NCI-H345 treated with DMSO at 0.1 percent for 48 hours (cell line): ENCODE data around the gene CDH4.

Source experiments
- DNase-seq: peaks from one replicate; lab custom pipeline; 2025; ENCODE audit not compliant: unreplicated experiment; lab: John Stamatoyannopoulos, UW

Gene CDH4

GRCh38 chr20:61755971-61756845, 504.1 kb downstream of the CDH4 start:
- no peak for DNase-seq

GRCh38 chr20:61756966-61757677, 505.1 kb downstream of the CDH4 start:
- DNase-seq: no peak

- DNase-seq: no peak
These were observed 505.9 kb downstream of the CDH4 start for GRCh38 chr20:61757678-61758563.

GRCh38 chr20:61758564-61759200, 506.6 kb downstream of the CDH4 start:
- no peak for DNase-seq

GRCh38 chr20:61759286-61760065, 507.4 kb downstream of the CDH4 start:
- no peak for DNase-seq

GRCh38 chr20:61760321-61760720, 508.3 kb downstream of the CDH4 start:
- DNase-seq: no peak

DNA sequence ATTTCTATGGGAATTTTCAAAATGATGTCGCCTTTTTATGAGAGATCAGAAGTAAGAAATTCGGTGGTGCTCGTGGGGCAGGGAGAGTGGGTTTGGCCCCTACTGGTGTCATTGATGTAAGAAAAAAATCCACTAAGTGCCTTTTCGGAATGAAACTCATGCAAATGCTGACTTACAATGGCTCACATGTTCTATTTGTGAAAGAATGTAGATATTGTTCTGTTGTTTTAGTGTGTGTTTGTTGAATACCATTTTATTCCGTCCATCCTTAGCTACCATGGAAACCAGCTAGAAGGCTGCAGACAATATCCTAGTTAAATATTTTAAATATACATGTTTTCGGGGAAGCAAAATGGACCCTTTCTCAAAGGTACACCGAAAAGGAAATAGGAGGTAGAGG, 508.7 kb downstream of the CDH4 start:
- no peak for DNase-seq

- no peak for DNase-seq
These were observed 509.5 kb downstream of the CDH4 start for GRCh38 chr20:61761453-61762166.

DNA sequence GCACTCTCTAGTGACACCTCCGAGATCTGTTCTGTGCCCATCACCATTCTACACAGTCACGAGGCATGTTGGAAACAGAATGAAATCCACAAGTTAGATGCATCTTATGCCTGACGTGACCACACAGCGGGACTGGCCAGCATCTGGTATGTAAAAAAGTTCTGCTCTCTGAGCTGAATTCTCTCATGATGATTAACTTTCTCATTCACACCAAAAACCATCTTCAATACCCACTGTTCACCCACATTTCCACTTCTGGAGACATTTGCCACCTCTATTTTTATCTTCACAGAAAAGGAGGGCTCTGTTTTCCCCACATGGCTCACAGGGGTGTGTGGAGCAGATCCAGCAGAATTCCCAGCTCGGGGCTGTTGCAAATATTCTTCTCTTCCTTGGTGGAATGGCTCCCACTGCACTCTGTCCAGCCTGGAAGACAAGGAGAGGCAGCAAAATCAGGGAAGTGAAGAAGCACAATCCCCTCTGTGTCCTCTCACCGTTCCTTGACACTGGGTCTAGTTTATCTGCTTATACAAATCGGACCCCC, 510.2 kb downstream of the CDH4 start:
- DNase-seq: no peak

DNA sequence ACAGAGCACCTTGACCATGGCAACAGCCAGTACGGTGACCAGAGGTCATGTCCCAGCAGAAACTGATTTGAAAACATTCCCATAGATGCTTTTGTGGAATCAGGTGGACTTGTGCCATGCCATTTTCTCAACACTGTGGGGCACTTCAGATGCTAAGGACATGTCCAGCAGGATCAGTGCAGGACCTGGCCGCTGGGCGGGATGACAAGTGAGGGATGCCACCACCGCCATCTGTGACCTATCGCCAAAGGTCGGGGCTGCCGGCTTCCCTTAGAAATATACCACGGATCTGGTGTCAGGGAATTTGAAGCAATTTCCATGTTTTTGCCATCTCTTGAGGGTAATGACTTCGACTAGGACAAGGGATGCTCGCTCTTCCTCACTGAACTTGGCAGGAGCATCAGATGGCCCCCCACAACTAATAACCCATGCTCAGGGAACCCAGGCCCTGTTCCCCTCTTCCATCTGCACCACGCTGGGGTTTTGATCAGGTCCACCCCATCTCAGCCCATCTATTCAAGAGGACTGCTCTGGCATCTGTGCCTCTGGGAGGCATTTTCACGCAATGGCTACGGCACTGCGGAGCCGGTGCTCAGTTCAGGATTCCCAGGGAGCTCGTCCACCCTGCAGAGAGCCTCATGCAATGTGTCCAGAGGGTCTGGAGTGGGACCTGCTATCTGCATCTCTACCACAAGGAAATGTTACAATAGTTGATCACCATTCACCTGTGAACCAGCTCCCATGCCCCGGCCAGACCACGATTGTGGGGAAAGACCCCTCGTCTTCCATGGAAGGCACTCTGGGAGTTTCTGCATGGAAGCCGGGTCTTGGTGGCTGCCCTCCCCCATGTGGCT, 511.1 kb downstream of the CDH4 start:
- no peak for DNase-seq

DNA sequence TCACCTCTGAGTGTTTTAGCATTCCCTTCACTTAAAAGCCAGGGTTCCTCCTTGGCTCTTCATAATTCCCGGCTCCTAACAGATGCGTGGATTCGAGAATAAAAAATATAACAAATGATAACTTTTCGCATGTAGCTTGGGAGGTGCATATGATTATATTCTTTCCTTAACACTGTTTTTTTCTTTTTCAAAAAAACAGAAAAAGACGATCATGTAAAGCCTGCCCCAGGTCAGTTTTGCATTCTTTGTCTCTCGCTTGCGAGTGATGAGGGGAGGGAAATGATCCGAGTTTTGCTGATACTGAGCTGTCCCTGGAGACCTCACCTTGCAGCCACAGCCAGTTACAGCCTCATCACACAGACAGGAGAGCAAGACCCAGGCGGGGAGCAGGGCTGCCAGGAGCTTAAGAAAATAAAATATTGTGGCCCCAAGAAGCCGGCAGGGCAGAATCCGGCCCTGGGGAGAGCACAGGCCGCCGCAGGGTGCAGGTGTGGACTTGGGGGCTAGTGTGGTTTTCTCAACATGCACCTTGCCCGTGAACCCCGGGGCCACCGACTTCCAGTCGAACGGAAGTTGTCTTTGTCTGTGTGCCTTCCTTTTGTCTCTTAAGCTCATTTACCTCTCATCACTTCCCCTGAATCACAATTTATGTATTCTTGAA, 511.8 kb downstream of the CDH4 start:
- DNase-seq: no peak

GRCh38 chr20:61764471-61765025, 512.5 kb downstream of the CDH4 start:
- DNase-seq: no peak

DNA sequence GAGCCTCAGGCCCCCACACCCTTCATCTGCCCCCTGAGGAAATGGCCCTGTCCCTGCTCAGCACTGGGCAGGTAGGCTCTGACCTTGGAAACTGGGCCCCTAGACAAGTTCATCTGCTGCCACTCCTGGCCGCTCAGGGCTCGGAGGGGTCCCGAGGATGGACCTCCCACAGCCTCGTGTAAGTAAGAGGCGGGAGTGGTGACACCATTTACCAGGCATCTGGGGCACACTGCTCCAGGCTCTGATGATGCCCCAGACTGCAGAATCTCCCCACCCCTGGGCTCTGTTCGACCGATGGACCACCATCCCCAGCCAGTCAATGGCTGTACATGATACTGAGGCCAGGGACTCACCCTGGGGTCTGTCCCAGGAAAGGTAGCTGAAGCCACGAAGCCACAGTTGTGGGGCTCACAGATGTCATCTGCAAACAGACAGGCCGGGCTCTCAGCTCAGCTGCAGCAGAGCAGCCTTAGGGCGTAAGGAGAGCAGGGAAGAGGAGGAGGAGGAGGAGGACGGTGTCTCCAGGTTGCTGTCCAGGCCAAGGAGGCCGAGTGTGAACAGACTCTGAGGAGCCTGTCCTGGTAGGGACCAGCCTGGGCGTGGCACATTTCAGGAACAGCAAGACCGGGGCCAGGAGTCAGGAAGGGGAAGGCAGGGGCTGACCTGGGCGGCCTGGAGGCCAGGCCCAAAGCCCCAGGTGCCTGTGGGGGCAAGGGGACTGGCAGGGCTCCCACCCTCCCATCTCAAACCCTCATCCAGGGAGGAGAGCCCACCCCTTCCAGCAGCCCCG, 513.2 kb downstream of the CDH4 start:
- DNase-seq: no peak

- no peak for DNase-seq
These were observed 514.0 kb downstream of the CDH4 start for GRCh38 chr20:61765871-61766654.

GRCh38 chr20:61766921-61767610, 515.0 kb downstream of the CDH4 start:
- DNase-seq: no peak
